Myocyte (in vitro differentiated cells): ENCODE measurements around the gene NR2C1. TPM values are rescaled to one million over a fixed set of nuclear protein-coding genes. Genes with fewer than 3 reads are reported as not detected.
A peak's percentile ranks its signal among the peaks of the same experiment; 100 is the strongest.
"Not testable (repeated sequence)": the region's sequence is repeated elsewhere in the genome, so short reads cannot be mapped to it uniquely, and the experiment has no call there.

ENCODE experiments used
- DNase-seq: peaks from one replicate; pipeline ENCODE4 v3.0.0-alpha.2; 2012; ENCODE audit warnings: low read depth
- polyA plus RNA-seq: library from polyadenylated mRNA; unstranded; fragments of >200 nt; gene quantifications from one replicate; pipeline ENCODE4 v1.2.1, GENCODE V29; 2012; ENCODE audit warnings: missing spikeins
- total RNA-seq: library from RNA; depleted of rRNA; stranded (reverse); fragments of >200 nt; gene quantifications from 2 replicates; pipeline ENCODE4 v1.2.3, GENCODE V29; 2014

The NR2C1 gene
- total RNA-seq: 23.2 and 29.6 TPM in 2 replicates
- polyA plus RNA-seq: 15.8 TPM

DNA sequence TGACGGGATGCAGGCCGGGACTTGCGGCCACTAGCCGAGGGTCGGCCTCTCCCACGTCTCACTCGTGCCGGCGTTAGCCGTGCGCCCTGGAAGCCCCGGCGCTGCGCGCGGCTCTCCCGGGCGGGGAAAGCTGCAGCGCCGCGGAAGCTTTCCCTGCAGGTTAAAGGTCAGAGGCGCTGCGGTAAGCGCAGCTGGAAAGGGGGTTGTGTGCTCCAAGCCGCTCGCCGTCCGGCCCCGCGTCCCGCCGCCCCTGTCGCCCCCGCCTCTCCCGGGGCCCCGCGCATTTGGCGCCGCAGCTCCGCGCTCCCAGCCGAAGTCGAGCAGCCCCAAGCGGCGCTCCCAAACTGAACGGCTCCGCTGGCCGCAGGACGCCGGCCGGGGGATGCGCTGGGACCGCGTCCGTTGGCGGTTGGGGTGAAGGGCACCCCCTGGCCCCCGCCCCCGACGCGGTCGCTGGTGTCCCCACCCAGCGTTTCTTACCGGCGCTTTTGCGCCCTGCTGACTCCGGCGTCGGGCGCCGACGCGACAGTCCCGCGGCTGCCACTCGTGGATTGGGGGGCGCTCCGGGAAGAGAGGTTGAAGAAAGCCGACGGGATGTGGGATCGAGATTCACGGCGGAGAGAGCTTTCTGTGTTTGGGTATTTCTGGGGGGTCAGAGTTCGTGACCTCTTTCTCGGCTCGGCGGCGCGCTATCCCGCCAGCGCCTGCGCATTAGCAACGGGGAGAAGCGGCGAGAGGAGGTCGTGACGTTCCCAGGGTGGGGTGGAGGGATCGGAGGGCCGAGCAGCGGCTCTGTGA lies at the start of gene NR2C1:
TSS of gene NR2C1 (minus strand) at position 719 of the 798 bp plus-strand sequence. CDS start 6,234 bp downstream, outside the sequence.
- DNase-seq: peak; percentile 94

DNA sequence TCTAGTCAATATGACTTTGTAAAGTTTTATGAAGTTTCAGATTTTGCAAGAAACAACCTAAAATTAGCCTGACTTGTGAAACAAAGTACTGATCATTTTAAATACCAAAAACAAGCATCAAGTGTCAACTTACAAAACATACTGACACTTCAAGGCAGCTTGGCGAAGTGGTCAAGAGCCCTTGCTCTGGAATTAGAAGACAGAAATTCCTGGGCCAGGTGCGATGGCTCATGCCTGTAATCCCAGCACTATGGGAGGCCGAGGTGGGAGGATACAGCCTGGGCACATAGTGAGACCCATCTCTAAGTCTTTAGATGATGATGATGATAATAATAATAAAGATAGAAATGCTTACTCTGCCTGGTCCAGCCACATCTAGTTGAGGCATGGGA lies 45.4 kb upstream of the NR2C1 start:
- peak; percentile 13 for DNase-seq

DNA sequence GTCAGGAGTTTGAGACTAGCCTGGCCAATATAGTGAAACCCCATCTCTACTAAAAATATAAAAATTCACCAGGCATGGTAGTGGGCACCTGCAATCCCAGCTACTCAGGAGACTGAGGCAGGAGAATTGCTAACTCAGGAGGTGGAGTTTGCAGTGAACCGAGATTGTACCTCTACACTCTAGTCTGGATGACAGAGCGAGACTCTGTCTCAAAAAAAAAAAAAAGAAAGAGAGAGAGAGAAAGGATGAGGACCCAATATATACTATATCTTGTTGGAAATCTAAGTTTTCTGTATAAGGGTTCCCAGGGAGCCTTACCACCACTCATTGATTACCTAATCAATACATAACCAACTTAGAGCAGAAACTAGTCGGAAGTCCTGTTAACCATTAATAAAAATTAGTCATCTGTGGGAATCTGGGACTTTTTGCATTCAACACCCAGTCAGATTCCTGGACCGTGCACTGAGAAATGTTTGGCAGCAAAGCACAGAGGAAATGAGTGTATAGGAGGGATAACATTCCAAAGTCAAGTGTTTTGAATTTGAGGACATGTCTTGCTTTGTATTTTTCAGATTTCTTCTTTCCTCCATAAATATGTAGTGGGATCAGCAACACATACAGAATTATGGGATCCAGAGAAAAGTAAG lies 44.8 kb upstream of the NR2C1 start:
- DNase-seq: peak; percentile 39

DNA sequence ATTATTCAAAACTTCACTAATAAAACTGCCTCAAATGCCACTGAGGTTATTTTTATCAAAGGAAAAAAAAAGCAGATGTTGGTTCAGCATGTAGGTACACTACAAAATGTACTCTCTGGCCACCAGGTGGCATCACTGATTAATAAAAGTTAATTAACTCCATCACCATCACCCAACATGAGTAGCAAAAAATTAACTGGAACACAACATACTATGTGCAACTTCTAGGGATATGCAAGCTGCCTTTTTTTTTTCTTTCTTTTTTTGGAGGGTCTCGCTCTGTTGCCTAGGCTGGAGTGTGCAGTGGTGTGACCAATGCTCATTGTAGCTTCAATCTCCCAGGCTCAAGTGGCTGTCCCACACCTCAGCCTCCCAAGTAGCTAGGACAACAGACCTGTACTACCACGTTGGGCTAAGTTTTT lies 43.8 kb upstream of the NR2C1 start:
- peak; percentile 87 for DNase-seq

DNA sequence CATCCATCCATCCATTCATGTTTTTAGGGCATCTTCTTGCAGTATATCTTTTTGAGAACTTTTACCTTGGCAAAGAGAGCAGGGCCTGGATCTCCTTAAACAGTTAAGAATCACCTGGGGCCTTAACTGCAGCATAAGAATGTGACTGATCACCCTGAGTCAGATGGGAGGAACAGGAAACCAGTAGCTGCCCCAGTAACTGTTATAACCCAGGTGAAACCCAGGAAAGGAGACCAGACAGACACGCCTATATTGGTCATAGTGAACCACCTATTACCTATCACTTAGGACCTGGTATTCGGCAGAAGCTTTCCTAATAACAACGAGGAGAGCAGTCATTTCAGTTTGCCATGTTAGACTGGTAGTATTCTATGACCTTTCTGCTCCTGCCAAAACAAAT lies 43.4 kb upstream of the NR2C1 start:
- DNase-seq: no peak

DNA sequence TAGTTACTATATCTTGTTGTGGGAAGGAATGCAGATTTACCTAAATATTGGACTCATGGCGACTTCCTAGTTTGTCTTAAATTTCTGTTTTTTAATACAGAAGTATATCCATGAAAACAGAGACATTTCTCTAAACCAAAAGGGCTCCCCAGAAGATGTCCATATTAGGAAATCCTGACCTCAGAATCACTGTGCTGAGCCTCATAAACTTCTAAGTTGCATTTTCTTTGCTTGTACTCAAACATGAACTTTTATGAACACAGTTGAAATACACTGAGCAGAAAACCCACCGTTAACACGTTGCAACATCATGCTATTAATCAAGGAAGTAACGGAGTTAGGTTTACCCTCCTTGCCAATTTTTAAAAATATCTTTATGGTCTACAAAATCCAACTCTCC lies 42.9 kb upstream of the NR2C1 start:
- no peak for DNase-seq

DNA sequence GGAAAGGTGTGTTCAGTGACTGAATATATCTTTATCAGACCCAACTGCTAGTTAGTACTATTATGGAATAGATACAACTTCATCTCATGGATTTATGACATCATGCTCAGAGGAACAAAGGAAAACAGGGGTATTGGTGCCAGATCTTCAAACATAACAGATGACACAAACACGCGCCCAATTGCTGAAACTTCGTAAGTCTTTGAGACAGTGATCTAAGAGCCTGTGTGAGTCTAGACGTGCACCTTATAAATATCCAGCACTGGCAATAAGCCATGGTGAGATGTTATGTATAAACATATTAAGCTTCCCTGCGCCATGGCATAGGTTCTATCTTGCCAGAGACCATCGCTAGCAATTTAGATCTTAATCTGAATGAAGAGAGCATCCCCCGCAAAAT lies 42.2 kb upstream of the NR2C1 start:
- DNase-seq: no peak

DNA sequence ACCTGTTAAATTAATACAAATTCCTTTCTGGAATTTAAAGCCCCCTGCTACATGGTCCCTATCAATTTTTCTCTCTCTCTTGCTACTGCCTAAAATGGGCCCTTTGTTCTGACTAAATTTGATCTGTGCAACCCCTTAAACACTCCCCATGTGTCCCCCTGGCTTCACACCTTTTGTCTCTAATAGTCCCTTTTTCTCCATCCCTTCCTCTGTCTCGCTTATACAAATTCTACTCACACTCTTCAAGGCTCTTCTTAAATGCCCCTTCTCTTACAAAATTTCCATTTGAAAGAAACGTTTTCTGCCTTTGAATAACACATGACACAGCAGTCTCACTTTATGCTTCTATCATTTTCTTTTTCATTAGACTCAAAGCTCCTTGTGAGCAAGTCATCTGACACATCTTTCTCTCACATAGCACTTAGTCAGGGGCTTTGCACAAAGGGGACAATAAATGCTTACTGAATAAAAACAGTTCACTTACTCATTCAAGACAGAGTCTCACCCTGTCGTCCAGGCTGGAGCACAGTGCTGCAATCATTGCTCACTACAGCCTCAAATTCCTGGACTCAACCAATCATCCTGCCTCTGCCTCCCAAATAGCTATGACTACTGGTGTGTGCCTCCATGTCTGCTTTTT lies 41.5 kb upstream of the NR2C1 start:
- DNase-seq: no peak

DNA sequence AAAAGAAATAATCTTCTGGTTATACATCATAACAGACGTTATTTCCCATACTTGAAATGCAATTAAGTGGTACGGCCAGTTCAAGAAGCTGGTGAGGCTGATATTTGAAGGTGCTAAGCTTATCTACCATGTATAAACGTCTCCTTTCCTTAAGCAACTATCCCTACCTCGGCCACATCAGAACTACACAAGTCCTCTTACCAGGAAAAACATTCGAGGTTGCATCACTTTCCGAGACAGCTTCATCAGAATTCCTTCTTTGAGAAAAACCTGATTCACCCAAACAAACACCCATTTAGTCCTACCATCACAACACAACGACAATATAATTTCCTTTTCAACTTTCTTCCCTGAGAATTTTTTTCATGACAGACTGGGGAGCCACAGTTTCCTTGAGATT lies 33.9 kb upstream of the NR2C1 start:
- no peak for DNase-seq

DNA sequence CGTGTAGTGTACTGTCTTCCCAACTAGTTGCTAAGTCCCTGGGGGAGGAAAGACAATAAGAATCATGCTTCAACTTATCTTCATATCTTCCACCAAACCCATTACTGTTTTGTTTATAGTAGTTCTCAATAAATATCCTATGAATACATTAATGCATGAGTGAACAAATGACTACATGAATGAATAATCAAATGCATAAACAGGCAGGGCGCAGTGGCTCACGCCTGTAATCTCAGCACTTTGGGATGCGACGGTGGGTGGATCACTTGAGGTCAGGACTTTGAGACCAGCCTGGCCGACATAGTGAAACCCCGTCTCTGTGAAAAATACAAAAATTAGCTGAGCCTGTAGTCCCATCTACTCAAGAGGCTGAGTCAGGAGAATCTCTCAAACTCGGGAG lies 32.1 kb upstream of the NR2C1 start:
- DNase-seq: no peak

DNA sequence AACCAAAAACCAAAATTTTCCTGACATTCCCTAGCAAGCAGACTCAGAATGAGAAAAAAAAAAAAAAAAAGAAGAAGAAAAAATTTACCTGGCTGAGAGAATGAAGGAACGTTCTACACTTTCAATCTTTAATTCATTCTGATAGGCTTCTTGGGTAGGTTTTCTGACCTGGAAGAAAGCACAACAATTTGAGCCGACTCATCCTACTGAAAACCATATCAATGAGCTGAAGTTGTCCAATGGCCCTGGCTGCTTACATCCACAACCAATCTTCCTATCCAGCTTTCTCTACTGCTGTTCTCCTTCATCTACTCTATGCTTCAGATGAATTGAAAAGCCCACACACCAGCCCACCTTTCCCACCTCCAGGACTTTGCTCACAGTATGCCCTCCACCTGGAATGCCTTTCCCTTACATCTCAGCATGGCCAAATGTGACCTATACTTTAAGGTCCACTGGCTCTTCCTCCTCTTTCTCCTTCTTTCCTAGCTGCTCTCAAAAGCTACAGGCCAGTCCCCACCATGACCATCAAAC lies 31.6 kb upstream of the NR2C1 start:
- no peak for DNase-seq

DNA sequence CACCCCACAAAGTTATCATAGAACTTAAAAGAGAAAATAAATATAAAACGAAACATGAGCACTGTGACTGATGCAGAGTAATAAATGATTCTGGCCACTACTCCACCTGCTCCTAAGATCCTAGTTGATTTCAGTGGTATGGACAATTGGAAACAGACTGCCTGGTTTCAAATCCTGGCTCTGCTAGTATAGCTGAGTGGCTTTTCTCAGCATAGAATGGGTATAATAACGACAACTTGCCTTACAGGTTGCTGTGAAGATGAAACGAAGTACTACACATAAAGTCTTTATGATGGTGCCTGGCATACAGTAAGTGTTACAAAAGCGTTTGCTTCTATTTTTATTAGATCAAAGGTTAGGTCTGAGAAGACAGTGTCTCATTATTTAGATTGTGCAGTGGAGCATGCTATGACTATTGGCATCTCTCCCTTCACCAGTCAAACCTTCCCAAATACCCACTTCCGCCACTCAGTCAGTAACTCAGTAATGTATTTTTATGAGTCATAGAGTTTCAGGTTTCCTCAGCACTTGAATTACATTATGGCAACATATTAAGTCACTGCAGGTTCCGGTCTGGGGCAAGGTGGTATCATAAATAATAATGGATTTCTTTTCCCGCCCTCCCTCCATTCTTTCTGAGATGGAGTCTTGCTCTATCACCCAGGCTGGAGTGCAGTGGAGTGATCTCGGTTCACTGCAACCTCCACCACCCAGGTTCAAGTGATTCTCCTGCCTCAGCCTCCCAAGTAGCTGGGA lies 29.7 kb upstream of the NR2C1 start:
- DNase-seq: peak; percentile 66

DNA sequence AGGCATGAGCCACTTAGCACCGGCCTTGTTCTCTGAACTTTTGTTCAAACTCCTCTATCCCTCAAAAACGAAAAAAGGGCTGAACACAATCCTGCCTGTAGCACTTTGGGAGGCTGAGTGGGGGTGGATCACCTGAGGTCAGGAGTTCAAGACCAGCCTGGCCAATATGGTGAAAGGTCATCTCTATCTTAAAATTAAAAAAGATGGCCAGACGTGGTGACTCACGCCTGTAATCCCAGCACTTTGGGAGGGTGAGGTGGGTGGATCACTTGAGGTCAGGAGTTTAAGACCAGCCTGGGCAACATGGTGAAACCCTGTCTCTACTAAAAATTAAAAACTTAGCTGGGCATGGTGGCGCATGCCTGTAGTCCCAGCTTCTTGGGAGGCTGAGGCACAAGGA lies 28.5 kb upstream of the NR2C1 start:
- not testable (repeated sequence) for DNase-seq

DNA sequence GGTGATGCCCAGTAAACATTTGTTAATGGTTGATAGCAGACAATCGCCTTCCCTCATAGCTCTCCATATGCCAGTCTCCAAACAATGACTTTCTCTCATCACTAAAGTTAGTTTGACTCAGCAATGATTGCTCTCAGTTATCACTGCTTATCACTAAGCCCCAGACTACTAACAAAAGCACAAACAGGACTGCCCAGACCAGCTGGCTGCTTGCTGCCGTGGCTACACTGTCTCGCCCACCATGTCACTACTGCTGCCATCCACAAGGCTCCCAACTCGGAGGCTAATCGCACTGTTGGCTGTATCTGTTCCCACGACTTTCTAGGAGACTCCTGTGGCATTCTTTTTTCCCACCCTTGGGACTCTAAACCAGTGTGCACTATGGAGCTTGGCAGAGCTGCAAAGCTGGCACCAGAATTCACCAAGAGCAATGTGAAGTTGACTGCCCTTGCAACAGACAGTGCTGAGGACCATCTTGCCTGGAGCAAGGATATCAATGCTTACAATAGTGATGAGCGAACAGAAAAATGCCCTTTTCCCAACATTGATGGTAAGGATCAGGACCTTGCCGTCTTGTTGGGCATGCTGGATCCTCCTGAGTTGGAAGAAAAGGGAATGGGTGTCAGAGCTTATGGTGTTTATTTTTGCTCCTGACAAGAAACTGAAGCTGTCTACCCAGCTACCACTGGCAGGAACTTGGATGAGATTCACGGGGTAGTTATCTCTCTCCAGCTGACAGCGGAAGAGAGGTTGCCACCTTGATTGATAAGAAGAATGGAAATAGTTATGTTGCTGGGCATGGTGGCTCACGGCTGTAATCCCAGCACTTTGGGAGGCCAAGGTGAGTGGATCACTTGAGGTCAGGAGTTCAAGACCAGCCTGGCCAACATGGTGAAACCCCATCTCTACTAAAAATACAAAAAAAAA lies 27.1 kb upstream of the NR2C1 start:
- peak; percentile 75 for DNase-seq

DNA sequence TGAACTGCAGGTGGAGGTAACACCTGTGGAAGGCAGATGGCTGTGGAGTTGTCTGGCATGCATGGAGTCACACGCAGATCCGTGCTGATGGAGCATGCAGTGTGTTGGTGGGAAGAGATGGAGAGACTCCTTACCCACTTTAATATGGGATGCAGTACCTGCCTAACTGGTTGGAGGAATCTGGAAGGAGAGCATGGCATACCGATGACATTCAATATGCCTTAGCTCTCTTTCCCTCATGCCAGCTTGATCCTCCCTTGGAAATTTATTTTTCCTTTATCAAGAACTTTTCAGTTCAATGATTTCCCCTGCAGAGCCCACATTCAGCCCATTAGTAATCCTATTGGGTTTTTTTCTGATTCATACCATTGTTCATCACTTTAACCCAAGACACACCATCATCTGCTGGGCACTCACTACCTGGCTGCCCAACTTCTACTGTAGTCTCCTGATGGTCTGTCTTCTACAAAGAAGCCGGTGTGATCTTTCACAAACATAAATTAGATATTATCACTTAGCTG lies 25.9 kb upstream of the NR2C1 start:
- DNase-seq: no peak

DNA sequence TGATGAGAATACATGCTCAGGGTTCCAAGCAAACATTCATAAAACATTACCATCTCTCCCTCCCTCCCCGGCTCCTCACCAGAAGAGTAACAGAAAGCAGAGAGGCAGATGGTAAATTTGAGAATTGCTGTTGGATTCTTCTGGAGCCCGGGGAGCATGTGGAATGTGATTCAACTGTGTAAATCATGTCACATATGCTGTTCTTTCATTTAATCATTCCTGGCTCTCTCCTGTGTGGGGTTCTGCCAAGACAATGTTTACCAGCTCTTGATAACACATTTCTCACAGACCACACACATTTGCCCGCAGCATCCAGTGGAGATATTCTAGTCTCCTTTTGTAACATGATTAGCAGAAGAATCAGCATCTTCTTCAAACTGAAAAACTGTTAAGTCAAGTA lies 23.4 kb upstream of the NR2C1 start:
- peak; percentile 55 for DNase-seq

DNA sequence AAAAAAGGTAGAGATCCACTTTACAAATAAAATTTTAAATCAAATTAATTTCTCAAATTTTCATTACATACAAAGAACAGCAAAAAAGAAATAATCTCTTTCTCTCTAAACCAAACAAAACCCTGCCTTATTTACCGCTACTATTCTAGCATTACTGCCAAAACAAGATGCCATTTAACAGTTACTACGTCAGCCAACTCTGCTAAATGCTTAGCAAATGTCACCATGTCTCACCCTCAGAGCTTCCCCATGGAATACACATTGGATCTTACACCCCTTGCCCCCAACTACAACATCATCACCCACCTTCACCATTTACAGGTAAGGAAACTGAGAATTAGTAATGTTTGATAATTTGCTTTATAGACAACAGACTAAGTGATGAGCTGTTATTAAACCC lies 23.0 kb upstream of the NR2C1 start:
- no peak for DNase-seq

DNA sequence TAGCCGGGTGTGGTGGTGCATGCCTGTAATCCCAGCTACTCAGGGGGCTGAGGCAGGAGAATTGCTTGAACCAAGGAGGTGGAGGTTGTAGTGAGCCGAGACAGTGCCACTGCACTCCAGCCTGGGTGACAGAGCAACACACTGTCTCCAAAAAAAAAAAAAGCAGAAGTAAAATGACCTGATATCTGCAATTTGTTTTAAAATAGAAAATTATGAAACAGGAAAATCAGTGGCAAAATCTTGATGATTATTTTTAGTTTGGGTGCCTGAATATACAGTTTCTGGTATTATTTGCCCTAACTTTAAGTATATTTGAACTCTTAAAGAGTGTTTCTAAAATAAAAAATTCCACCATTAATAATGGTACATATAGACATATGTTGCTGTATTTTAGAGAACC lies 22.4 kb upstream of the NR2C1 start:
- not testable (repeated sequence) for DNase-seq

DNA sequence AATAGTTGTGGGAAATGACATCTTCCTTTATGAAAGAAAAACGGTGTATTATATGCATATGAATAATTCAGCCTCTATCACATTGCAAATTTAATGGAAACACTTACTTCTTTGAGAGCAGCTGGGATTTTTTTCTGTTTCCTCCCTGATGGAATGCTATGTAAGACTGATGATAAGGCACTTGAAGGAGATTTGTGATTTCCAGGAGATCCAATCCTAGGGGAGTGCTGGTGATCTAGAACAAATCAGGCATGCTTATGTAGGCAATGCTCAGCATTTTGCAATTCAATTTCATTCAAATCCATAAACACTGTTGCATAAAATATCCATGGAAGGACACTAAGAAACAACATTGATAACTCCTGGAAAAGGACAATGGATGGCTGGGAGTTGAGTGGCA lies 16.0 kb upstream of the NR2C1 start:
- DNase-seq: no peak

DNA sequence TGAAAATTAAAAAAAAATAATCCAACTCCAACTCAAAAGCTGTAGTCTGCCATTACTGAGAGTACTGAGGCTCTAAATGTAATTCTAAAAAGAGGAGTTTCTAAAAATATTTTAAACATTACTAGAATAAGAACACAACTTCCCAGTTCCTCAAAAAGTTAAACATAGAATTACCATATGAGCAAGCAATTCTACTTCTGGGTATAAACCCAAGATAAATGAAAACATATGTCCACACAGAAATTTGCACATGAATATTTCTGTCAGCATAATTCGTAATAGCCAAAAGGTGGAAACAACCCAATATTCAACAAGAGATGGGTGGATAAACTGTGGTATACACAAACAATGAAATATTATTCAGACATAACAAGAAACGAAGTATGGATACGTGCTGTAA lies 15.0 kb upstream of the NR2C1 start:
- no peak for DNase-seq
